ES-I3 (cell line): Measurements from ENCODE around the gene NAA30.

ENCODE experiments used
- H3K36me3 ChIP-seq: 2 replicates; pipeline ENCODE4 v1.6.1; 2013; ENCODE audit warnings: mild to moderate bottlenecking, low read length, control low read depth, moderate library complexity; ENCODE audit not compliant: insufficient read depth
- H3K4me1 ChIP-seq: 2 replicates; pipeline ENCODE4 v1.6.1; 2013; ENCODE audit warnings: mild to moderate bottlenecking, control low read depth, low read length; ENCODE audit not compliant: insufficient read depth
- H3K9ac ChIP-seq: 2 replicates; pipeline ENCODE4 v1.6.1; 2013; ENCODE audit warnings: low read depth, mild to moderate bottlenecking, low read length, moderate library complexity
- H3K9me3 ChIP-seq: 2 replicates; pipeline ENCODE4 v1.6.1; 2013; ENCODE audit warnings: mild to moderate bottlenecking, low read length, moderate library complexity; ENCODE audit not compliant: control insufficient read depth, insufficient read depth

The NAA30 gene

GRCh38 chr14:57408634-57409033, 18.2 kb downstream of the NAA30 start:
- Histone ChIP-seq H3K9ac (no peak overlapping the region), H3K36me3 (peaks cover 9% of the 10 kb centered on the region), H3K9me3 (no peaks in the 10 kb centered on the region), H3K4me1 (no peaks in the 10 kb centered on the region)

DNA sequence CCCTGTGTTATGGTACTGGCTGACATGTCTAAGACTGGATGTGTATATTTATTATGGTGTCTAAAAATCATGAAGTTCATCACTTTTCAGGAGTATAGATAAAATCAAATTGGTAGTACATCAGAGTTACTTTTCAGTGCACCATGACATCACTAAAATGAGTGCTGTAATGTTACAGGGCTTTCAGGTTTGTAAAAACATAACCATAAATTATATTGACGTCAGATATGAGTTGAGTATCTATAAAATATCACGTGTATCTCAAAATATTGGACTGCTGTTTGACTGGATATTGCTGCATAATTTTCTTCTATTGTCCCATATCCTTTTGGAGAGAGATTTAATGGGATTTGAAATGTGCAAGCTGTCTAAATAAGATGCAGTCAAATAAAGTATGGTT, 22.0 kb downstream of the NAA30 start:
- H3K9me3 ChIP-seq, result no peaks in the 10 kb centered on the region
- H3K36me3 ChIP-seq, result peaks cover 4% of the 10 kb centered on the region; the same call in 1 of the 2 replicates
- no peak overlapping the region for H3K9ac ChIP-seq
- H3K4me1 ChIP-seq, result no peaks in the 10 kb centered on the region

DNA sequence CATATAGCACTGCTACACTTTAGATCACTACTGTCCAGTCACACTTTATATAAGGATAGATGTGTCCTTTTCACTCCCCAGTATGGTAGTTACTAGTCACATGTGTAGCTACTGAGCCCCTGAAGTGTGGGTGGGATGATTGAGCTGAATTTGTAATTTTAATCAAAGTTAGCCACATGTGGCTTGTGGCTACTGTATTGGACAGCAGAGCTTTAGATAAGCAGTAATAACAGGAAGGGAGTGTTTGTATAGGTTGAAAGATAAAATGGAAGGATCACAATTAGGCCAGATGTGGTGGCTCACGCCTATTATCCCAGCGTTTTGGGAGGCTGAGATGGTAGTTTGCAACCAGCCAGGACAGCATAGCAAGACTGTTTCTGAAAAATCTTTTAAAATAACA, 23.5 kb downstream of the NAA30 start:
- Histone ChIP-seq H3K9ac (no peak overlapping the region), H3K9me3 (no peaks in the 10 kb centered on the region), H3K4me1 (no peaks in the 10 kb centered on the region), H3K36me3 (peaks cover 4% of the 10 kb centered on the region; the same call in 1 of the 2 replicates)

DNA sequence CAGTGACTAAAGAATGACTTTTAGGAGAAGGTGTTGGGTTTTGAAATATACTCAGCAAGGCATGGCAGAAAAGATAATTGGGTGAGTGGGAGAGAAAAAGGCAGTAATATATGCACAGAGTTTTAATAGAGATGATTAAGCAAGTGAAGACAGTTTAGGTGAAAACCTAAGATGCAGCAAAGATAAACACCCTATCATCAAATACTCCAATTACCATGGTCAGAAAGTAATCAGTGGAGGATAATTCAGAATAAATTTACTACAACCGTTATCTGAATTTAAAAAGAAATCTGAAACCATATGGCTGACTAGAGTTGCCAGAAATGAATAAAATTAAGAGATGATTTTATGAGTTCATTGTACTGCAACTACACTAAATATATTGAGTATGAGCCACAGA, 26.8 kb downstream of the NAA30 start:
- H3K36me3 ChIP-seq, result no peaks in the 10 kb centered on the region
- no peak overlapping the region for H3K9ac ChIP-seq
- H3K4me1 ChIP-seq, result no peaks in the 10 kb centered on the region
- no peaks in the 10 kb centered on the region for H3K9me3 ChIP-seq

- H3K4me1 ChIP-seq, result no peaks in the 10 kb centered on the region
- no peak overlapping the region for H3K9ac ChIP-seq
- no peaks in the 10 kb centered on the region for H3K9me3 ChIP-seq
- H3K36me3 ChIP-seq, result no peaks in the 10 kb centered on the region
These were observed 28.6 kb downstream of the NAA30 start for GRCh38 chr14:57418999-57419398.

- no peak overlapping the region for H3K9ac ChIP-seq
- no peaks in the 10 kb centered on the region for H3K4me1 ChIP-seq
- H3K9me3 ChIP-seq, result no peaks in the 10 kb centered on the region
- H3K36me3 ChIP-seq, result no peaks in the 10 kb centered on the region
These were observed 29.6 kb downstream of the NAA30 start for GRCh38 chr14:57420033-57420432.

GRCh38 chr14:57420986-57421385, 30.6 kb downstream of the NAA30 start:
- H3K4me1 ChIP-seq, result no peaks in the 10 kb centered on the region
- H3K36me3 ChIP-seq, result no peaks in the 10 kb centered on the region
- no peak overlapping the region for H3K9ac ChIP-seq
- H3K9me3 ChIP-seq, result no peaks in the 10 kb centered on the region

- no peaks in the 10 kb centered on the region for H3K4me1 ChIP-seq
- H3K9ac ChIP-seq, result no peak overlapping the region
- H3K9me3 ChIP-seq, result no peaks in the 10 kb centered on the region
- no peaks in the 10 kb centered on the region for H3K36me3 ChIP-seq
These were observed 45.5 kb downstream of the NAA30 start for GRCh38 chr14:57435923-57436322.

- no peaks in the 10 kb centered on the region for H3K9me3 ChIP-seq
- no peaks in the 10 kb centered on the region for H3K36me3 ChIP-seq
- H3K9ac ChIP-seq, result no peak overlapping the region
- no peaks in the 10 kb centered on the region for H3K4me1 ChIP-seq
These were observed 71.5 kb downstream of the NAA30 start for GRCh38 chr14:57461777-57462320.

DNA sequence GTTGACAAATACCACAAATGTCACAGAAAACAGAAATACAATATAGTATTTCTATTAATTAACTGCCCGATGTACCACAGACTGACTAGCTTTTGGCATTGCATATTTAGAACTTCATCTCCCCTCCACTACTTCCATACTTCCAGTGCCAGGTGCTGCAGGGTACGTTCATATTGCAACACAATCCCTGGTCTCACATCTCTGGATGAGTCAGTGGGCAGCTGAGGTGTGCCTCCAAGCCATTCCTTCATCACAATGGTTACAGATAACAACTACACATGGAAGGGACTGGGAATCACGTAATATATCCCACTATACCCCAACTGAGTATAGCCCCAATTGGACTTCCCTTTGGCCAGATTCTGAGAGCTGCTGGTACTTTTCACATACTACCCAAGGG, 72.2 kb downstream of the NAA30 start:
- no peak overlapping the region for H3K9ac ChIP-seq
- no peaks in the 10 kb centered on the region for H3K36me3 ChIP-seq
- no peaks in the 10 kb centered on the region for H3K9me3 ChIP-seq
- H3K4me1 ChIP-seq, result no peaks in the 10 kb centered on the region

GRCh38 chr14:57464008-57464730, 73.8 kb downstream of the NAA30 start:
- H3K9me3 ChIP-seq, result no peaks in the 10 kb centered on the region
- H3K9ac ChIP-seq, result no peak overlapping the region
- no peaks in the 10 kb centered on the region for H3K36me3 ChIP-seq
- no peaks in the 10 kb centered on the region for H3K4me1 ChIP-seq
